Breast epithelium (tissue), 3 donors: ENCODE results near the gene SRA1.
"Not testable (repeated sequence)": the region's sequence is repeated elsewhere in the genome, so short reads cannot be mapped to it uniquely, and the experiment has no call there.

ENCODE experiments used
- CTCF ChIP-seq, 3 donors: fragments of 450-650 bp; IDR thresholded peaks; one replicate each; pipeline ENCODE4 v1.5.1; 2016 to 2017; ENCODE audit warnings: antibody characterized with exemption in 3 of 3, mild to moderate bottlenecking in 3 of 3, moderate library complexity in 3 of 3
- POLR2A ChIP-seq: fragments of 450-650 bp; IDR thresholded peaks from one replicate; pipeline ENCODE4 v1.6.1; 2016; ENCODE audit warnings: antibody characterized with exemption, mild to moderate bottlenecking, moderate library complexity
- POLR2AphosphoS5 ChIP-seq, 3 donors: sonication (generic); formaldehyde crosslinking; IDR thresholded peaks; one replicate each; pipeline ENCODE4 v1.6.1; 2017; ENCODE audit warnings: antibody characterized with exemption in 3 of 3

GRCh38 chr5:140579188-140579747 is 22.0 kb upstream of the SRA1 start:
- TF ChIP-seq CTCF (IDR thresholded peaks at IDR 0.05): peak in 1 of 3 donors; percentile 14
- not testable (repeated sequence) for TF ChIP-seq POLR2AphosphoS5 (IDR thresholded peaks at IDR 0.05); POLR2A
